ENCODE results near the gene FKBP1B. TPM values are rescaled to one million over a fixed set of nuclear protein-coding genes. Genes with fewer than 3 reads are reported as not detected.

Gene FKBP1B
- total and polyA plus RNA-seq, 2 donors (not counting 1 experiment from before 2014, with no cell fraction given), result 11.9 to 12.1 TPM

DNA sequence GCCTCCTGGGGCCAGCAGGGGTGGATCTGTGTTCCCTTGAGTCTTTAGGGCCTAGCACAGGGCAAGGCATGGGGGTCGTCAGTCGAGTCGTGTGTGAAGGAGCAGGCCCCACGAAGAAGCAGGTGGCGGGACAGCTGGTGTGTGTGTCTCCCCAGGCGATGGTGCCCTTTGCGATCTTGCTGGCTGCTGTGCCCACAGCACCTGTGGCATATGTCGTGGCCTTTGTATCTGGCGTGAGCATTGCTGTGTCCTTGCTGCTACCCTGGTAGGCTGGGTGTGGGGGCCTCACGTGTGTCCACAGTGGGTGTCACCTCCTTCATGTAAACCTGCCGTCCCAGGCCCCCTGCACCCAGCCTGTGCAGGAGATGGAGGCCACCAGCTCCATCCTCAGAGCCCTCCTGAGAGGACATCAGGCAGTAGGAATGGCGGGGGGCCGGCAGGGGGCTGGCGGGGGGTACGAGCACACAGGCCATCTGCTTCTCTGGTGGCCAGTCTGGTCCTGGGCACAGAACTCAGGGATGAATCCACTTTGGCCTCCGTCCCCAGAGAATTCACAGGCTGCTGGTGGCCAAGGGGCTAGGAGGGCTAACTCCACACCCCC, 26.5 kb upstream of the FKBP1B start:
- no peaks in the 10 kb centered on the region for H3K79me2 ChIP-seq (ENCODE audit: control insufficient read depth, insufficient read depth, low read length)
- H3K4me2 ChIP-seq (ENCODE audit: extremely low read depth, insufficient read depth, low read length), result no peak overlapping the region
- H3K4me1 ChIP-seq (ENCODE audit: control insufficient read depth, extremely low read depth, insufficient read depth, low read length), result no peaks in the 10 kb centered on the region
- no peak overlapping the region for H3K9ac ChIP-seq (ENCODE audit: insufficient read depth, low read length)
- no peaks in the 10 kb centered on the region for H3K27me3 ChIP-seq (ENCODE audit: control insufficient read depth, insufficient read depth, low read length)
- no peak for TF ChIP-seq EZH2 (IDR thresholded peaks at IDR 0.05; ENCODE audit: low read length, missing control alignments)
- TF ChIP-seq, protein P1, sequence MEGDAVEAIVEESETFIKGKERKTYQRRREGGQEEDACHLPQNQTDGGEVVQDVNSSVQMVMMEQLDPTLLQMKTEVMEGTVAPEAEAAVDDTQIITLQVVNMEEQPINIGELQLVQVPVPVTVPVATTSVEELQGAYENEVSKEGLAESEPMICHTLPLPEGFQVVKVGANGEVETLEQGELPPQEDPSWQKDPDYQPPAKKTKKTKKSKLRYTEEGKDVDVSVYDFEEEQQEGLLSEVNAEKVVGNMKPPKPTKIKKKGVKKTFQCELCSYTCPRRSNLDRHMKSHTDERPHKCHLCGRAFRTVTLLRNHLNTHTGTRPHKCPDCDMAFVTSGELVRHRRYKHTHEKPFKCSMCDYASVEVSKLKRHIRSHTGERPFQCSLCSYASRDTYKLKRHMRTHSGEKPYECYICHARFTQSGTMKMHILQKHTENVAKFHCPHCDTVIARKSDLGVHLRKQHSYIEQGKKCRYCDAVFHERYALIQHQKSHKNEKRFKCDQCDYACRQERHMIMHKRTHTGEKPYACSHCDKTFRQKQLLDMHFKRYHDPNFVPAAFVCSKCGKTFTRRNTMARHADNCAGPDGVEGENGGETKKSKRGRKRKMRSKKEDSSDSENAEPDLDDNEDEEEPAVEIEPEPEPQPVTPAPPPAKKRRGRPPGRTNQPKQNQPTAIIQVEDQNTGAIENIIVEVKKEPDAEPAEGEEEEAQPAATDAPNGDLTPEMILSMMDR (conservative IDR thresholded peaks at IDR 0.05 in 1 of 2, IDR thresholded peaks at IDR 0.05 in 1 of 2; ENCODE audit: low read depth in 1 of 2, low read length in 2 of 2), result no peak
- DNase-seq (ENCODE audit: low read depth in 2 of 2), result no peak
- H3K36me3 ChIP-seq (ENCODE audit: control insufficient read depth, insufficient read depth, low read length), result peaks cover 6% of the 10 kb centered on the region
- no peak overlapping the region for H2AFZ ChIP-seq (ENCODE audit: low read length)
- no peak overlapping the region for H3K27ac ChIP-seq (ENCODE audit: insufficient read depth, low read length)
- no peaks in the 10 kb centered on the region for H3K9me3 ChIP-seq (ENCODE audit: control insufficient read depth, insufficient read depth, low read depth, low read length)
- no peaks in the 10 kb centered on the region for H4K20me1 ChIP-seq (ENCODE audit: control insufficient read depth, extremely low read depth, insufficient read depth, low read length)
- H3K4me3 ChIP-seq (replicated peaks in 1 of 4; ENCODE audit: control extremely low read depth in 1 of 4, insufficient read depth in 1 of 4, low read depth in 3 of 4, low read length in 4 of 4), result no peak overlapping the region

DNA sequence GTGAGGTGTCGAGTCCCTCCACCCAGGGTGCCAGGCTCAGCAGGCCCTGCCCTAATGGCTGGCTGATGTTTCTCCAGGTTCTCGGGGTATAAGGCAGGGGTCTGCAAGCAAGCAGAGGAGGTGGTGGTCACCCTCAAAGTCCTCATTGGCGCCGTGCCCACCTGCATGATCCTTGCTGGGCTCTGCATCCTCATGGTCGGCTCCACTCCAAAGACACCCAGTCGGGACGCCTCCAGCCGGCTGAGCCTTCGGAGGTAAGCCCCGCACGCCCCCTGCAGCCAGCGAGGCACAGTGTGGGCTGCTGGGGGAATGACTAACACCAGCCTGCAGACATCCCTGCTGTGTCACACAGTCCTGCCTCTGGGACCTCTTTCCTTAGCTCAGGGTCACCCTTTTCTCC, 25.5 kb upstream of the FKBP1B start:
- DNase-seq (ENCODE audit: low read depth in 2 of 2), result peak; percentile 15 to 29
- no peaks in the 10 kb centered on the region for H3K9me3 ChIP-seq (ENCODE audit: control insufficient read depth, insufficient read depth, low read depth, low read length)

DNA sequence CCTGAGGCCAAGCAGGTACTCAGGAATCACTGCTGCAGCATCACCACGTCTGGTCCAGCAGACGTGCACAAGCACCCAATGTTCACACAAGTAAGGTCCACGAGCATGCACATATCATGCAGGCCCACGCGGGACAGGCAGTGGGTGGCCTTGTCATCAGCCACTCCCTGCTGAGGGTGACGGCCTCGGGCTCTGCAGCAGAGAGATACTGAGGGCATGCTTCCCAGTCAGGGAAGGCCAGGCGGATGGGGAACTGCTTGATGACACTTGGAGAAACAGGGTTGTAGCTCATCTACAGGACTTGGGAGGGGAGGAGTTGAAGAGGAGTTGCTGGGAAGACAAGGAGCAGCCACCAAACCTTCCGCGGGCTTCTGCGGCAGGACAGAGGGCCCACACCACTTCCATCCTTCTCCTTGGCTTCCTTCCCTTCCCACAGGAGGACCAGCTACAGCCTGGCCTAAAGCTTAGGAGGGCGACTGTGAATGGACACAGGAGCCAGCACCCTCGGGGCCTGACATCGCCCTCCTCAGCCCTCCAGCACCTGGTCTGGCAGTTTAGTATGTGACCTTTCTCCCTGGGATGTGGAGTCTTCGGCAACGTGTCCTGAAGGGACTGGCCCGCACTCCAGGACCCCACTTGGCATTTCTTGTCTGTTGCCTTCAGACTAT, 24.4 kb upstream of the FKBP1B start:
- no peak overlapping the region for H3K4me2 ChIP-seq (ENCODE audit: extremely low read depth, insufficient read depth, low read length)
- no peaks in the 10 kb centered on the region for H3K79me2 ChIP-seq (ENCODE audit: control insufficient read depth, insufficient read depth, low read length)
- no peak overlapping the region for H3K9ac ChIP-seq (ENCODE audit: insufficient read depth, low read length)
- TF ChIP-seq, protein P1 (conservative IDR thresholded peaks at IDR 0.05 in 1 of 2, IDR thresholded peaks at IDR 0.05 in 1 of 2; ENCODE audit: low read depth in 1 of 2, low read length in 2 of 2), result no peak
- TF ChIP-seq EZH2 (IDR thresholded peaks at IDR 0.05; ENCODE audit: low read length, missing control alignments), result no peak
- H3K27me3 ChIP-seq (ENCODE audit: control insufficient read depth, insufficient read depth, low read length), result no peaks in the 10 kb centered on the region
- H3K4me1 ChIP-seq (ENCODE audit: control insufficient read depth, extremely low read depth, insufficient read depth, low read length), result no peaks in the 10 kb centered on the region
- H3K36me3 ChIP-seq (ENCODE audit: control insufficient read depth, insufficient read depth, low read length), result peaks cover 6% of the 10 kb centered on the region
- no peak overlapping the region for H3K27ac ChIP-seq (ENCODE audit: insufficient read depth, low read length)
- DNase-seq (ENCODE audit: low read depth in 2 of 2), result no peak
- no peak overlapping the region for H2AFZ ChIP-seq (ENCODE audit: low read length)
- no peaks in the 10 kb centered on the region for H4K20me1 ChIP-seq (ENCODE audit: control insufficient read depth, extremely low read depth, insufficient read depth, low read length)
- no peaks in the 10 kb centered on the region for H3K9me3 ChIP-seq (ENCODE audit: control insufficient read depth, insufficient read depth, low read depth, low read length)
- H3K4me3 ChIP-seq (replicated peaks in 1 of 4; ENCODE audit: control extremely low read depth in 1 of 4, insufficient read depth in 1 of 4, low read depth in 3 of 4, low read length in 4 of 4), result no peak overlapping the region

More for the DNA sequence above, 25.5 kb upstream of the FKBP1B start:
- H3K9ac ChIP-seq (ENCODE audit: insufficient read depth, low read length), result no peak overlapping the region
- no peaks in the 10 kb centered on the region for H3K79me2 ChIP-seq (ENCODE audit: control insufficient read depth, insufficient read depth, low read length)
- H4K20me1 ChIP-seq (ENCODE audit: control insufficient read depth, extremely low read depth, insufficient read depth, low read length), result no peaks in the 10 kb centered on the region
- no peak overlapping the region for H2AFZ ChIP-seq (ENCODE audit: low read length)
- H3K27ac ChIP-seq (ENCODE audit: insufficient read depth, low read length), result no peak overlapping the region
- no peak overlapping the region for H3K4me3 ChIP-seq (replicated peaks in 1 of 4; ENCODE audit: control extremely low read depth in 1 of 4, insufficient read depth in 1 of 4, low read depth in 3 of 4, low read length in 4 of 4)
- no peak for TF ChIP-seq EZH2 (IDR thresholded peaks at IDR 0.05; ENCODE audit: low read length, missing control alignments)
- TF ChIP-seq, protein P1 (conservative IDR thresholded peaks at IDR 0.05 in 1 of 2, IDR thresholded peaks at IDR 0.05 in 1 of 2; ENCODE audit: low read depth in 1 of 2, low read length in 2 of 2), result peak; percentile 12 to 31
- no peaks in the 10 kb centered on the region for H3K27me3 ChIP-seq (ENCODE audit: control insufficient read depth, insufficient read depth, low read length)
- H3K4me1 ChIP-seq (ENCODE audit: control insufficient read depth, extremely low read depth, insufficient read depth, low read length), result no peaks in the 10 kb centered on the region
- peaks cover 6% of the 10 kb centered on the region for H3K36me3 ChIP-seq (ENCODE audit: control insufficient read depth, insufficient read depth, low read length)
- H3K4me2 ChIP-seq (ENCODE audit: extremely low read depth, insufficient read depth, low read length), result no peak overlapping the region

All from fibroblast of lung (primary cell).